AG04450 (cell line): ENCODE results near the gene ZCCHC13. TPM values are rescaled to one million over a fixed set of nuclear protein-coding genes. Genes with fewer than 3 reads are reported as not detected.
"Not testable (repeated sequence)": the region's sequence is repeated elsewhere in the genome, so short reads cannot be mapped to it uniquely, and the experiment has no call there.

Experiments used
- CTCF ChIA-PET: fragments of 300-600, 350-600 bp; formaldehyde crosslinking; extraction: SDS; loops from one replicate; lab custom pipeline; 2022; ENCODE audit warnings: antibody characterized with exemption, inconsistent platforms; lab: Charles Lee
- POLR2A ChIA-PET: fragments of 350-600 bp; formaldehyde crosslinking; extraction: SDS; loops from one replicate; lab custom pipeline; 2021; ENCODE audit warnings: antibody characterized with exemption, inconsistent platforms; lab: Yijun Ruan, JAX
- DNase-seq: peaks from one replicate; pipeline ENCODE4 v3.0.0-alpha.2; 2011; ENCODE audit warnings: low read depth, low spot score
- H3K27ac ChIP-seq: one replicate; pipeline ENCODE4 v1.5.1; 2012; ENCODE audit warnings: low read depth, low read length, control low read depth
- H3K27me3 ChIP-seq: one replicate; pipeline ENCODE4 v1.6.0; 2012; ENCODE audit warnings: low read length; ENCODE audit not compliant: control insufficient read depth, insufficient read depth
- H3K4me3 ChIP-seq: 2 replicates; pipeline ENCODE4 v1.5.1; 2011; ENCODE audit warnings: mild to moderate bottlenecking, low read depth, low read length, control low read depth
- H3K9me3 ChIP-seq: 2 replicates; pipeline ENCODE4 v1.5.1; 2012; ENCODE audit warnings: low read length; ENCODE audit not compliant: control insufficient read depth, insufficient read depth
- polyA plus RNA-seq: library from polyadenylated mRNA; depleted of rRNA; stranded (reverse); fragments of >200 nt; gene quantifications from 2 replicates; pipeline ENCODE4 v1.2.3, GENCODE V29; 2011
- TF ChIP-seq, protein P1 (sequence below): IDR thresholded peaks from 2 replicates; pipeline ENCODE4 v1.5.1; 2011; ENCODE audit warnings: low read depth, low read length, control low read depth, inconsistent platforms

The ZCCHC13 gene
- polyA plus RNA-seq, 1 experiment: not detected

DNA sequence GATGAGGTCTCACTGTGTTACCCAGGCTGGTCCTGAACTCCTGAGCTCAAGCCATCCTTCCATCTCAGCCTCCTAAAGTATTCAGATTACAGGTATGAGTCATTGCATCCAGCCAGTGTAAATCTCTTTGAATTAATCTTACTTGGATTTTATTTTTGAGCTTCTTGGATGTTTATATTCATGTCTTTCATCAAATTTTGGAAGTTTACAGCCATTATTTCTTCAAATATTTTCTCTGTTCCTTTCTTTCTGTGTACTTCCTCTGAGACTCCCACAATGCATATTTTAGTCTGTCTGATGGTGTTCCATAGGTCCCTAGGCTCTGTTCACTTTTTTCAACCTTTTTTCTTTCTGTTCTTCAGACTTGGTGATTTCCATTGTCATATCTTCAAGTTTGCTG lies 34.9 kb downstream of the ZCCHC13 start:
- TF ChIP-seq, protein P1, sequence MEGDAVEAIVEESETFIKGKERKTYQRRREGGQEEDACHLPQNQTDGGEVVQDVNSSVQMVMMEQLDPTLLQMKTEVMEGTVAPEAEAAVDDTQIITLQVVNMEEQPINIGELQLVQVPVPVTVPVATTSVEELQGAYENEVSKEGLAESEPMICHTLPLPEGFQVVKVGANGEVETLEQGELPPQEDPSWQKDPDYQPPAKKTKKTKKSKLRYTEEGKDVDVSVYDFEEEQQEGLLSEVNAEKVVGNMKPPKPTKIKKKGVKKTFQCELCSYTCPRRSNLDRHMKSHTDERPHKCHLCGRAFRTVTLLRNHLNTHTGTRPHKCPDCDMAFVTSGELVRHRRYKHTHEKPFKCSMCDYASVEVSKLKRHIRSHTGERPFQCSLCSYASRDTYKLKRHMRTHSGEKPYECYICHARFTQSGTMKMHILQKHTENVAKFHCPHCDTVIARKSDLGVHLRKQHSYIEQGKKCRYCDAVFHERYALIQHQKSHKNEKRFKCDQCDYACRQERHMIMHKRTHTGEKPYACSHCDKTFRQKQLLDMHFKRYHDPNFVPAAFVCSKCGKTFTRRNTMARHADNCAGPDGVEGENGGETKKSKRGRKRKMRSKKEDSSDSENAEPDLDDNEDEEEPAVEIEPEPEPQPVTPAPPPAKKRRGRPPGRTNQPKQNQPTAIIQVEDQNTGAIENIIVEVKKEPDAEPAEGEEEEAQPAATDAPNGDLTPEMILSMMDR: no peak
- POLR2A ChIA-PET: no interaction called here
- H3K27me3 ChIP-seq: no peaks in the 10 kb centered on the region
- H3K27ac ChIP-seq: no peak overlapping the region
- H3K9me3 ChIP-seq: no peaks in the 10 kb centered on the region
- DNase-seq: no peak
- H3K4me3 ChIP-seq: no peak overlapping the region
- CTCF ChIA-PET: no interaction called here

DNA sequence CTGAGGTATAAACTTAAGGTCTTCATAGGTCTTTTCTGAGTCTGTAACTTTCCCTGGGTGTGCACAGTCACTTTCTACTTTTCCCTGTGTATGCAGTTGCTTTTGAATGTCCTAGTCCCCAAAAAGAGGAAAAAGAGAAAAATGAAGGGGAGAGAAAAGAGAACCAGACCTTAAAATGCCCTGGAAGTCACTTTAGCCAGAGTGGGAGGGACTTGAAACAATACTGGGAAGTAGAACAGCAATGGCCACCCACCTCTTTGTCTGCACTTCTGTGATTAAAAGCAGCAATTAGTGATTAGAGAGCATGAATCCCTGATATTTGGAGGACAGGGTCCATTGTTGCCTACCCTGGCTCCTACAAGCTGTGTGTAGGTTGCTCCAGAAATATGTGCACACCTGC lies 36.1 kb downstream of the ZCCHC13 start:
- CTCF ChIA-PET: no interaction called here
- POLR2A ChIA-PET: no interaction called here

DNA sequence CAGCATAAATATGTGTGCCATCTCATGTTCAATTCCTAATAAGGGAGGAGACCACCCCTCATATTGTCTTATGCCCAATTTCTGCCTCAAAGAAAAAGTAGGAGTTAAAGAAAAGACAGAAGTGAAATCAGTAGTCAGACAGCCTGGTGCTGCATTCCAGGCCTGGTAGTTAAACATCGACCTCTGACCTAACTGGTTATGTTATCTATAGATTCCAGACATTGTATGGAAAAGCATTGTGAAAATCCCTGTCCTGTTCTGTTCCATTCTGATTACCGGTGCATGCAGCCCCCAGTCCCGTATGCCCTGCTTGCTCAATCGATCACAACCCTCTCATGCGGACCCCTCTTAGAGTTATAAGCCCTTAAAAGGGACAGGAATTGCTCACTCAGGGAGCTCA lies 38.2 kb downstream of the ZCCHC13 start:
- not testable (repeated sequence) for H3K4me3 ChIP-seq, DNase-seq, H3K27ac ChIP-seq, H3K9me3 ChIP-seq, H3K27me3 ChIP-seq
- ChIA-PET POLR2A (interaction anchor here (0.6 kb wide), 1 partner anchor 81 kb away, joined by 3 read pairs; no protein-coding TSS in a partner anchor), CTCF (interaction anchor here (1.6 kb wide), 1 partner anchor 487 kb away, joined by 5 read pairs; no protein-coding TSS in a partner anchor)

More for the DNA sequence above, 36.1 kb downstream of the ZCCHC13 start:
- no peak for DNase-seq
- no peaks in the 10 kb centered on the region for H3K9me3 ChIP-seq
- TF ChIP-seq, protein P1: no peak
- H3K27me3 ChIP-seq: no peaks in the 10 kb centered on the region
- H3K27ac ChIP-seq: no peak overlapping the region
- no peak overlapping the region for H3K4me3 ChIP-seq

DNA sequence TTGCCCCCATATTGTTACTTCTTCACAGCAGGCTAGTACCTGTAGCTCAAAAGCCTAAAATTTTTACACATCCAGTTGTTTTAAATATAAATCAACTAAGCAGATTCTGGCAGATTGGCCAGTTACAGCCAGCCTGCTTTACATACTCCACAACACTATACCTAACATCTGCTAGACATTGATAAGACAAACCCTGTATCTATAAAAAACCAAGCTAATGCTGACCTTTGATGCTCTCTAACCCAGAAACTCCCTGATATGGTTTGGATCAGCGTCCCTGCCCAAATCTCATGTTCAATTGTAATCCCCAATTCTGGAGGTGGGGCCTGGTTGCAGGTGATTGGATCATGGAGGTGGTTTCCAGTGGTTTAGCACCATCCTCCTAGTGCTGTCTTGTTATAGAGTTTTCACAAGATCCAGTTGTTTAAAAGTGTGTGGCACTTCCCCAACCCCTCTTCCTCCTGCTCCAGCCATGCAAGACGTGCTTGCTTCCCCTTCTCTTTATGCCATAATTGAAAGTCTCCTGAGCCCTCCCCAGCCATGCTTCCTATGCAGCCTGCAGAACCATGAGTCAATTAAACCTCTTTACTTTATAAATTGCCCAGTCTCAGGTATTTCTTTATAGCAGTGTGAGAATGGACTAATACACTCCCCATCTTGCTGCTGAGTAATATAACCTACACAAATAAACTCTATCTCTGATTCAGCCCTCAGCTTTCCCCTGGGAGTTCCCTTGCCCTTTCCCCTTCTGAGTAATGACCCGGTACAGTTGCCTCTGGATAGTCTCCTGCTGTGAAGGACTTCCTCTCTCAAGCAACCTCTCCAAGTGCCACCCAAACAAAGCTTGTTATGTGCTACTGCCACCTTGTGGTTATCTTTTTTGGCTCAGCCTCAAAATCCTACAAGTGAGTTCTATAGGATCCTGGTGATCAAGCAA lies 39.6 kb downstream of the ZCCHC13 start:
- POLR2A ChIA-PET: no interaction called here
- TF ChIP-seq, protein P1: peak; percentile 53
- Histone ChIP-seq H3K27me3 (no peaks in the 10 kb centered on the region), H3K27ac (no peak overlapping the region), H3K4me3 (no peak overlapping the region), H3K9me3 (no peaks in the 10 kb centered on the region)
- DNase-seq: peak; percentile 82
- CTCF ChIA-PET: interaction anchor here (0.6 to 1.7 kb wide), 13 partner anchors 10 to 489 kb away, joined by 3 to 11 read pairs (median 4); no protein-coding TSS in a partner anchor

DNA sequence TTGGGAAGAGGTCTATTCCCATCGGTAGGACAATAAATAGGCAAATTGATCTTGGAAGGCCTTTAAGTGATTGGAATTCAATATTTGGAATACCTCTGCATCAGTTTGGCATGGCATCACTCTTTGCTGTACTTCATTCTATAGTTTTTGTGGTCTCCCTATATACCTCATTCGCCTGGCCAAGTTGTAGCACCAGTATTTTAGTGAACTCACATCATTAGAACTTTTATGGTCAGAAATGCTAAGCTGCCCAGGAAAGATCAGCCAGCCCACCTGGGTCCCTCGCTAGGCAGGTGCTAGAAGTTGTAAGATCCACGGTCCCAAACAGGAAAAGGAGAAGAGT lies 40.3 kb downstream of the ZCCHC13 start:
- no peak overlapping the region for H3K27ac ChIP-seq
- no peaks in the 10 kb centered on the region for H3K9me3 ChIP-seq
- no peak overlapping the region for H3K4me3 ChIP-seq
- no peak for DNase-seq
- H3K27me3 ChIP-seq: no peaks in the 10 kb centered on the region
- TF ChIP-seq, protein P1: no peak
- ChIA-PET POLR2A (no interaction called here), CTCF (interaction anchor here (0.6 to 1.7 kb wide), 14 partner anchors 9 to 489 kb away, joined by 3 to 11 read pairs (median 4); no protein-coding TSS in a partner anchor)
